ENCODE data around the gene DCTN2.
"Not testable (repeated sequence)": the region's sequence is repeated elsewhere in the genome, so short reads cannot be mapped to it uniquely, and the experiment has no call there.

DNA sequence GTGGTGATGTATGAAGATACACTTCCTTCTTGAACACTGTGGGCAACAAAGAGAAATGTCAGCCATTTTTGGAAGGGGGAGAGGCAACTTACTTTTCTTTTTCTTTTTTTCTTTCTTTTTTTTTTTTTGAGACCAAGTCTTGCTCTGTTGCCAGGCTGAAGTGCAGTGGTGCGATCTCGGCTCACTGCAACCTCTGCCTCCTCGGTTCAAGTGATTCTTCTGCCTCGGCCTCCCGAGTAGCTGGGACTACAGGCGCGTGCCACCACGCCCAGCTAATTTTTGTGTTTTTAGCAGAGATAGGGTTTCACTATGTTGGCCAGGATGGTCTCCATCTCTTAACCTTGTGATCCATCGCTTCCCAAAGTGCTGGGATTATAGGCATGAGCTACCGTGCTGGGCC is 29.3 kb downstream of the DCTN2 start:
- not testable (repeated sequence) for TF ChIP-seq POLR2A, CTCF (IDR thresholded peaks at IDR 0.05)
